Stimulated activated CD4-positive, alpha-beta T cell treated with anti-CD3 and anti-CD28 coated beads, Interleukin-4, amount 100 ng/mL, for 48 hours (primary cell): ENCODE data around the gene CYP1A1.
A peak's percentile ranks its signal among the peaks of the same experiment; 100 is the strongest.
"Not testable (repeated sequence)": the region's sequence is repeated elsewhere in the genome, so short reads cannot be mapped to it uniquely, and the experiment has no call there.

Source experiments
- DNase-seq, 2 donors: peaks; one replicate each; pipeline ENCODE4 v3.0.0-alpha.2; 2020; ENCODE audit warnings: low read depth in 2 of 2

The CYP1A1 gene

GRCh38 chr15:74725225-74725774 lies at the start of gene CYP1A1:
TSS of gene CYP1A1 (minus strand) at chr15:74725528. CDS start at chr15:74723097, 2,431 bp downstream.
- DNase-seq: peak; percentile 18 to 29

- DNase-seq: no peak
These were observed 48.5 kb upstream of the CYP1A1 start for GRCh38 chr15:74773731-74774252.

- no peak for DNase-seq
These were observed 48.0 kb upstream of the CYP1A1 start for GRCh38 chr15:74773329-74773728.

GRCh38 chr15:74770211-74770903 lies 45.0 kb upstream of the CYP1A1 start:
- DNase-seq: no peak

- no peak for DNase-seq
These were observed 44.2 kb upstream of the CYP1A1 start for GRCh38 chr15:74769463-74770025.

DNA sequence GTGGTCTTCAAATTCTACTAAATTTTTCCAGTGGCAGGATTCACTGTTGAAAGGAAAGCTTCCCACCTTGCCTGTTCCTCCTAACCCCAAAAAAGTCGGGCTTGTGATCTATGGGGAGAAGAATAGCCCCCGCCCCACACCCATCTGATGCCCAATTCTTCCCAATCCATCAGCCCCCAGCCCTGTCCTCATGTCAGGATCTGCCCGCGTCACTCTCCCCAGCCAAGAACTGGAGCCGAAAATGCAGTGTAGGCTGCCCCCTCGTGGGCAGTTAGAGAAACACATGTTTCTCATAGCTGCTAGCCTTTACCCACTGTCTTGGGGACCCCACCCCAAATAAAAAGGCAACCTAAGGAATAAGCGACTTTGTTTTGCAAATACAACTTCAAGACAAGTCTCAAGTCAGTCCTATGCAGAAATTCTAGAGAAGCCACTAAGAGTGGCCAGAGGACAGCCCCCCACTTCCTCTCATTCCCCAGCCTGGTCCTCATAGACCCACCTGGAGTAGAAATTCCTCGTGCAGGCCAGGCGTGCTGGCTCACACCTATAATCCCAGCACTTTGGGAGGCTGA lies 43.5 kb upstream of the CYP1A1 start:
- DNase-seq: no peak

- DNase-seq: no peak
These were observed 42.9 kb upstream of the CYP1A1 start for GRCh38 chr15:74768099-74768770.

DNA sequence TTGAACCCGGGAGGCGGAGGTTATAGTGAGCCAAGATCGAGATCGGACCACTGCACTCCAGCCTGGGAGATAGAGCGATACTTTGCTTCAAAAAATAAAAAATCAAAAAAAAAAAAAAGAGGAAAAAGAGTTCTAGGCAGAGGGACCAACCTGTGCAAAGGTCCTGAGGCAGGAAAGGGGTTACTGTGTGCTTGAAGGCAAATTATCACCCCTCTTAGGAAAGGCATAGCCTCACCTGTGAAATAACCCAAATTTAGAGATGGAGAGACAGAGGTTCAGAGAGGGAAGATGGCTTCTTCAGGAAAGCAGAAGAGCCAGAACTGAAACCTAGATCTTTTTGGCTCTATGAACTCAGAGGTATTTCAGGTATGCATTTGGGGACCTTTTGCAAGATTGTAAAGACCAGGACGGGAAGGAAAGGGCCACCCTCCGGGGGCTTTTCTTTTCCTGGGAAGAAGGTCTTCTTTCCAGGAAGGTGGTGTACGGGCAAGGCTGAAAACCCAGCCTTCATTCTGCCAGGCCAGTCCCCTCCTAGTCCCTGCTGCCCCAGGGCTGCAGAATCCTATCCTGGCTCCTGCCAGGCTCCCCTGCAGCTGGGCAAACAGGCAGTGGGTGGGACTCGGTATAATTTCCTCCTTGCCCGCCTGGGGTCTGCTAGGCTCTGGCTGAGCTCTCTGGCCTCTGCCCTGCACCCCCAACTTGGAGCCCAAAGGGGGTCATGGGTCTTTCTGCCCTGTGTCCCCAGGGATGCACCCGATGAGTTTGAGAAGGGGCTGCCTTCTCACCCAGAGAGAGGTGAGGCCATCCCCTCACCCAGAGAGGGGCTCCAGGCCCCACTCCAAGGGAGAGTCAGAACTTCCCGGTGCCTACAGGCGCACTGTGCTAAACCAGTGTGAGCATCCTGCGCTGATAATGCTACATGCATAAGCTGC lies 42.1 kb upstream of the CYP1A1 start:
- DNase-seq: no peak

- no peak for DNase-seq
These were observed 38.1 kb upstream of the CYP1A1 start for GRCh38 chr15:74763416-74763815.

- no peak for DNase-seq
These were observed 37.4 kb upstream of the CYP1A1 start for GRCh38 chr15:74762791-74763150.

DNA sequence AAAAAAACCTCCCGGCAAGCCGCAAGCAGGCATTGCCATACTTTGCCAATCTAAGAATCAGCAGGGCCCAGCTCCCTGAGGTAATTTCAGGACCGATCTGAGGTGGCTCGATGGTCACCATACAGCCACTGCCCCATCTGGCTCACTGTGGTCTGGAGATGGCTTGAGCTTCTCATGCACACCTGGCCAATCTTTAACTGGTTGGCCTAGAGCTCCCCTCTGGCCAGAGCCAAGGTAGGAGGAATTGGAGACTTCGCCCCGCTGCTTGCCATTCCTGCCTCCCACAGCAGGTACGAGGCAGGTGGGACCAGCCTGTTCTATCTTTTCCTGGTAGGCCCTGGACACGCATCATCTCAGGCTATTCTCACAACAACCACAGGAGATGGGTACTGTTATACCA lies 33.4 kb upstream of the CYP1A1 start:
- no peak for DNase-seq

- DNase-seq: no peak
These were observed 29.4 kb upstream of the CYP1A1 start for GRCh38 chr15:74754593-74755215.

GRCh38 chr15:74752531-74752930 lies 27.2 kb upstream of the CYP1A1 start:
- no peak for DNase-seq

DNA sequence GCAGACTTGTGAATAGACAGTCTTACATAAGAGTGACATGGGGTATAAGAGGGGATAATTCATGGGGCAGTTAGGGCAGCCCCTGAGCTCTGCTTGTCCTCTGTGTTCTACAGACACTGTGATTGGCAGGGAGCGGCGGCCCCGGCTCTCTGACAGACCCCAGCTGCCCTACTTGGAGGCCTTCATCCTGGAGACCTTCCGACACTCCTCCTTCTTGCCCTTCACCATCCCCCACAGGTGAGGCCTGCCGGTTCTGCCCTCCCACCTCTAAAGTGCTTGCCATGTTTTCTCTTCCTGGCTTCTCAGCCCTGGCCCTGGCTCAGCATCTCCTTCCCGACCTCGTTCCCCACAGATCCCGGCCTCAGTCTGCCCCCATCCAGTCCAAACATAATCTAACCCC lies 26.7 kb upstream of the CYP1A1 start:
- no peak for DNase-seq

GRCh38 chr15:74750751-74751150 lies 25.4 kb upstream of the CYP1A1 start:
- DNase-seq: no peak

DNA sequence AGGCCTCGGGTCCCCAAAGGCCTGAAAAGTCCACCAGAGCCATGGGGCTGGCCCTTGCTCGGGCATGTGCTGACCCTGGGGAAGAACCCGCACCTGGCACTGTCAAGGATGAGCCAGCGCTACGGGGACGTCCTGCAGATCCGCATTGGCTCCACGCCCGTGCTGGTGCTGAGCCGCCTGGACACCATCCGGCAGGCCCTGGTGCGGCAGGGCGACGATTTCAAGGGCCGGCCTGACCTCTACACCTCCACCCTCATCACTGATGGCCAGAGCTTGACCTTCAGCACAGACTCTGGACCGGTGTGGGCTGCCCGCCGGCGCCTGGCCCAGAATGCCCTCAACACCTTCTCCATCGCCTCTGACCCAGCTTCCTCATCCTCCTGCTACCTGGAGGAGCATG lies 24.5 kb upstream of the CYP1A1 start:
- DNase-seq: no peak

GRCh38 chr15:74748322-74748946 lies 23.1 kb upstream of the CYP1A1 start, which contains the start of gene CYP1A2:
TSS of gene CYP1A2 (plus strand) at chr15:74748845. CDS start at chr15:74749739, 894 bp downstream.
- no peak for DNase-seq

- DNase-seq: no peak
These were observed 21.1 kb upstream of the CYP1A1 start for GRCh38 chr15:74746389-74746788.

DNA sequence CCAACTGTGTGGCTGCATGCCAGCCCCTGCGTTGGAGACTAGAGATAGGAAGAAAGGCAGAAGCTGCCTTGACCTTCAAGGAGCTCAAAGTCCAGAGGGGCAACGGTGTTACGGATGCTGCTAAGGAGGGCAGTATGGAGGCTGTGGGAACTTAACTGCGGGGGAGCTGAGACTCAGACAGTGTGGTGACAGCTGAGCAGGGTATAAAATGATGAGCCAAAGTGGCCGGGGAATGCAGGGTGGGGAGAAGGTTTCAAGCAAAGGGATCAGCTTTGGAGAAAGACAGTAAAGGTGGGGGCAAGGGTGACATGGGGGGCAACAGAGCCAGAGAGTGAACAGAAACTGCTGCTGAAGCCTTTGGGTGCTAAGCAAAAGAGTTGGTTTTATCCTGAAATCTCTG lies 17.1 kb upstream of the CYP1A1 start:
- DNase-seq: no peak

- not testable (repeated sequence) for DNase-seq
These were observed 12.9 kb upstream of the CYP1A1 start for GRCh38 chr15:74738239-74738638.
